Stimulated activated CD4-positive, alpha-beta T cell treated with anti-CD3 and anti-CD28 coated beads, Interleukin-1b, Interleukin-23, amount 100 ng/mL, for 48 hours (primary cell): Measurements from ENCODE around the gene NUDT14.
A peak's percentile ranks its signal among the peaks of the same experiment; 100 is the strongest.

Experiments used
- DNase-seq: peaks from one replicate; pipeline ENCODE4 v3.0.0-alpha.2; 2020

NUDT14 gene

GRCh38 chr14:105155681-105156413 is 25.3 kb downstream of the NUDT14 start:
- no peak for DNase-seq

GRCh38 chr14:105155071-105155651 is 26.0 kb downstream of the NUDT14 start:
- no peak for DNase-seq

- DNase-seq, result no peak
These were observed 26.6 kb downstream of the NUDT14 start for GRCh38 chr14:105154476-105154871.

GRCh38 chr14:105153739-105154475 is 27.2 kb downstream of the NUDT14 start:
- no peak for DNase-seq

GRCh38 chr14:105153331-105153731 is 27.8 kb downstream of the NUDT14 start:
- no peak for DNase-seq

GRCh38 chr14:105152794-105153241 is 28.3 kb downstream of the NUDT14 start:
- DNase-seq, result no peak

- DNase-seq, result no peak
These were observed 29.0 kb downstream of the NUDT14 start for GRCh38 chr14:105151838-105152793.

GRCh38 chr14:105151084-105151837 is 29.9 kb downstream of the NUDT14 start:
- no peak for DNase-seq

GRCh38 chr14:105150368-105151083 is 30.6 kb downstream of the NUDT14 start:
- DNase-seq, result peak; percentile 0

- no peak for DNase-seq
These were observed 31.1 kb downstream of the NUDT14 start for GRCh38 chr14:105150026-105150367.

GRCh38 chr14:105149146-105149781 is 31.8 kb downstream of the NUDT14 start:
- DNase-seq, result peak; percentile 0

GRCh38 chr14:105148604-105149145 is 32.4 kb downstream of the NUDT14 start:
- DNase-seq, result peak; percentile 1

GRCh38 chr14:105147671-105148603 is 33.2 kb downstream of the NUDT14 start:
- peak; percentile 1 for DNase-seq

GRCh38 chr14:105146976-105147635 is 34.0 kb downstream of the NUDT14 start:
- no peak for DNase-seq

- peak; percentile 1 for DNase-seq
These were observed 34.7 kb downstream of the NUDT14 start for GRCh38 chr14:105146181-105146975.

- DNase-seq, result peak; percentile 1
These were observed 35.5 kb downstream of the NUDT14 start for GRCh38 chr14:105145381-105146180.
